GM21360 (cell line): ENCODE measurements around the gene ZFPM1.

ENCODE experiments used
- ATAC-seq: cut with Tn5 transposase; IDR thresholded peaks from one replicate; pipeline ENCODE4 v1.9.1; 2021; ENCODE audit warnings: mild to moderate bottlenecking, moderate library complexity; ENCODE audit not compliant: unreplicated experiment

The ZFPM1 gene

GRCh38 chr16:88433632-88434352 lies 19.3 kb upstream of the ZFPM1 start:
- ATAC-seq, result no peak

- no peak for ATAC-seq
These were observed 18.8 kb upstream of the ZFPM1 start for GRCh38 chr16:88434353-88434690.

GRCh38 chr16:88434746-88435145 lies 18.3 kb upstream of the ZFPM1 start:
- no peak for ATAC-seq

GRCh38 chr16:88435437-88436355 lies 17.4 kb upstream of the ZFPM1 start:
- ATAC-seq, result no peak

- no peak for ATAC-seq
These were observed 16.3 kb upstream of the ZFPM1 start for GRCh38 chr16:88436796-88437195.

- no peak for ATAC-seq
These were observed 15.6 kb upstream of the ZFPM1 start for GRCh38 chr16:88437367-88437964.

GRCh38 chr16:88438084-88438870 lies 14.8 kb upstream of the ZFPM1 start:
- ATAC-seq, result no peak

- no peak for ATAC-seq
These were observed 14.1 kb upstream of the ZFPM1 start for GRCh38 chr16:88439016-88439415.

- no peak for ATAC-seq
These were observed 13.4 kb upstream of the ZFPM1 start for GRCh38 chr16:88439706-88440105.

GRCh38 chr16:88440111-88440510 lies 13.0 kb upstream of the ZFPM1 start:
- no peak for ATAC-seq

GRCh38 chr16:88440686-88441405 lies 12.2 kb upstream of the ZFPM1 start:
- no peak for ATAC-seq

- ATAC-seq, result no peak
These were observed 11.6 kb upstream of the ZFPM1 start for GRCh38 chr16:88441460-88441859.

- no peak for ATAC-seq
These were observed 10.7 kb upstream of the ZFPM1 start for GRCh38 chr16:88442383-88442726.

GRCh38 chr16:88442727-88443576 lies 10.1 kb upstream of the ZFPM1 start:
- ATAC-seq, result no peak

GRCh38 chr16:88444826-88445582 lies 8.1 kb upstream of the ZFPM1 start:
- no peak for ATAC-seq

- ATAC-seq, result no peak
These were observed 7.5 kb upstream of the ZFPM1 start for GRCh38 chr16:88445583-88445960.

- no peak for ATAC-seq
These were observed 7.0 kb upstream of the ZFPM1 start for GRCh38 chr16:88446061-88446460.

- no peak for ATAC-seq
These were observed 6.3 kb upstream of the ZFPM1 start for GRCh38 chr16:88446736-88447135.

GRCh38 chr16:88447881-88448280 lies 5.2 kb upstream of the ZFPM1 start:
- no peak for ATAC-seq
